PFSK-1 (cell line): Measurements from ENCODE around the gene WFS1.

Experiments
- FOXP2 ChIP-seq: optimal IDR thresholded peaks from 2 replicates; pipeline ENCODE3; 2011; ENCODE audit warnings: borderline replicate concordance, control low read depth, inconsistent platforms; ENCODE audit not compliant: insufficient read depth; ENCODE audit errors: extremely low read length, extremely low read depth
- POLR2AphosphoS5 ChIP-seq: IDR thresholded peaks from 2 replicates; pipeline ENCODE4 v1.6.1; 2012; ENCODE audit warnings: low read depth, mild to moderate bottlenecking, control low read depth, low read length, moderate library complexity
- REST ChIP-seq, 2 experiments: IDR thresholded peaks; 2 replicates each; pipeline versions ENCODE4 v1.6.1 to v1.8.0; 2011 to 2012; ENCODE audit warnings: low read depth in 2 of 2, low read length in 2 of 2, control low read depth in 1 of 2, inconsistent platforms in 1 of 2, mild to moderate bottlenecking in 1 of 2, moderate library complexity in 1 of 2; ENCODE audit not compliant: insufficient read depth in 1 of 2
- SIN3A ChIP-seq: IDR thresholded peaks from 2 replicates; pipeline ENCODE4 v1.6.1; 2012; ENCODE audit warnings: mild to moderate bottlenecking, low read length, moderate library complexity, borderline replicate concordance; ENCODE audit not compliant: insufficient read depth
- TAF1 ChIP-seq: IDR thresholded peaks from 2 replicates; pipeline ENCODE4 v1.6.1; 2012; ENCODE audit warnings: low read length, control low read depth, borderline replicate concordance; ENCODE audit not compliant: insufficient read depth

The WFS1 gene

GRCh38 chr4:6320663-6321062 is 51.0 kb downstream of the WFS1 start:
- TF ChIP-seq REST (IDR thresholded peaks at IDR 0.05; ENCODE audit: insufficient read depth in 1 of 2, low read depth in 2 of 2, low read length in 2 of 2) = no peak
- TF ChIP-seq SIN3A = no peak
- TF ChIP-seq TAF1 = no peak
- TF ChIP-seq FOXP2 = no peak
- TF ChIP-seq POLR2AphosphoS5 = no peak

GRCh38 chr4:6321361-6321760 is 51.7 kb downstream of the WFS1 start:
- TF ChIP-seq SIN3A = no peak
- TF ChIP-seq POLR2AphosphoS5 = no peak
- TF ChIP-seq TAF1 = no peak
- no peak for TF ChIP-seq FOXP2
- no peak for TF ChIP-seq REST (IDR thresholded peaks at IDR 0.05; ENCODE audit: insufficient read depth in 1 of 2, low read depth in 2 of 2, low read length in 2 of 2)

- no peak for TF ChIP-seq TAF1
- TF ChIP-seq POLR2AphosphoS5 = no peak
- no peak for TF ChIP-seq SIN3A
- TF ChIP-seq FOXP2 = no peak
- no peak for TF ChIP-seq REST (IDR thresholded peaks at IDR 0.05; ENCODE audit: insufficient read depth in 1 of 2, low read depth in 2 of 2, low read length in 2 of 2)
Observed at GRCh38 chr4:6322067-6322760, 52.6 kb downstream of the WFS1 start.

- no peak for TF ChIP-seq FOXP2
- no peak for TF ChIP-seq TAF1
- TF ChIP-seq REST (IDR thresholded peaks at IDR 0.05; ENCODE audit: insufficient read depth in 1 of 2, low read depth in 2 of 2, low read length in 2 of 2) = no peak
- TF ChIP-seq POLR2AphosphoS5 = no peak
- TF ChIP-seq SIN3A = no peak
Observed at GRCh38 chr4:6322761-6323566, 53.3 kb downstream of the WFS1 start.
